Endothelial cell (in vitro differentiated cells): ENCODE data around the gene SEMA4D. TPM values are rescaled to one million over a fixed set of nuclear protein-coding genes. Genes with fewer than 3 reads are reported as not detected.

Experiments
- DNase-seq: peaks from one replicate; pipeline ENCODE4 v3.0.0; 2021; ENCODE audit warnings: low spot score
- H3K27ac Mint-ChIP-seq: one replicate; pipeline ENCODE4 v1.8.0; 2021; ENCODE audit warnings: mixed read lengths, inconsistent platforms; ENCODE audit not compliant: unreplicated experiment
- H3K27me3 Mint-ChIP-seq: one replicate; pipeline ENCODE4 v1.8.0; 2021; ENCODE audit warnings: mild to moderate bottlenecking, moderate library complexity, mixed read lengths, inconsistent platforms; ENCODE audit not compliant: unreplicated experiment
- H3K36me3 Mint-ChIP-seq: one replicate; pipeline ENCODE4 v1.8.0; 2021; ENCODE audit warnings: mild to moderate bottlenecking, low read depth, mixed read lengths, inconsistent platforms; ENCODE audit not compliant: unreplicated experiment
- H3K4me1 Mint-ChIP-seq: one replicate; pipeline ENCODE4 v1.8.0; 2021; ENCODE audit warnings: mild to moderate bottlenecking, mixed read lengths, inconsistent platforms; ENCODE audit not compliant: unreplicated experiment
- H3K4me3 Mint-ChIP-seq: one replicate; pipeline ENCODE4 v1.8.0; 2021; ENCODE audit warnings: mild to moderate bottlenecking, mixed read lengths, inconsistent platforms; ENCODE audit not compliant: unreplicated experiment
- H3K9me3 Mint-ChIP-seq: one replicate; pipeline ENCODE4 v1.8.0; 2021; ENCODE audit warnings: mixed read lengths, inconsistent platforms; ENCODE audit not compliant: unreplicated experiment
- CTCF ChIP-seq: fragments of 200-600 bp; sonication (generic); IDR thresholded peaks from one replicate; pipeline ENCODE4 v1.5.0; 2021; ENCODE audit warnings: antibody characterized with exemption; ENCODE audit not compliant: unreplicated experiment
- total RNA-seq: library from RNA; stranded (reverse); fragmentation: NEBNext Ultra II Directional; extraction: Animal tissue kit (Norgen Biotek cat#: 25700); gene quantifications from one replicate; pipeline ENCODE4 v1.2.1, GENCODE V29; 2021; ENCODE audit not compliant: unreplicated experiment

Gene SEMA4D
- total RNA-seq, 1 donor from 2014 or later = 14.8 TPM

DNA sequence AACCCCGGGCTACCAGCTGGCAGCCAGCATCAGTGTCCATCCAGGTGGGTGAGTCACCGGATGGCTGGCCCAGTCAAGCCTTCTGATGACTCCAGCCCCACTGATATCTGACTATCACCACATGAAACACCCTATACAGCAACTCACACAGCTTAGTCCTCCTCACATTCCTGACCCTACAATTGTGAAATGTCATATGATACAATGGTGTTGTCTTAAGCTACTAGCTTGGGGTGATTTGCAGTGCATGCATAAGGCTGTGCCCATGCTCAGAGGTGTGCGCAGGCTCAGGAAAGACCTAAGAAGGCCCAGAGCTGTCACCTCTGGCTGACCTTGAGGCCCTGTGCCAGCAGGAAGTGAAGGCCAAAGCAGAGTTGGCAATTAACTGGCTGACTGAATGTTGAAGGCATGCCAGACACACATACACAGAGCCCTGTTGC, 21.5 kb upstream of the SEMA4D start:
- H3K27me3 Mint-ChIP-seq = peaks cover under 1% of the 10 kb centered on the region
- no peak overlapping the region for H3K4me3 Mint-ChIP-seq
- no peaks in the 10 kb centered on the region for H3K9me3 Mint-ChIP-seq
- no peak for TF ChIP-seq CTCF
- no peak overlapping the region for H3K27ac Mint-ChIP-seq
- peaks cover 24% of the 10 kb centered on the region for H3K4me1 Mint-ChIP-seq
- H3K36me3 Mint-ChIP-seq = no peaks in the 10 kb centered on the region
- no peak for DNase-seq

DNA sequence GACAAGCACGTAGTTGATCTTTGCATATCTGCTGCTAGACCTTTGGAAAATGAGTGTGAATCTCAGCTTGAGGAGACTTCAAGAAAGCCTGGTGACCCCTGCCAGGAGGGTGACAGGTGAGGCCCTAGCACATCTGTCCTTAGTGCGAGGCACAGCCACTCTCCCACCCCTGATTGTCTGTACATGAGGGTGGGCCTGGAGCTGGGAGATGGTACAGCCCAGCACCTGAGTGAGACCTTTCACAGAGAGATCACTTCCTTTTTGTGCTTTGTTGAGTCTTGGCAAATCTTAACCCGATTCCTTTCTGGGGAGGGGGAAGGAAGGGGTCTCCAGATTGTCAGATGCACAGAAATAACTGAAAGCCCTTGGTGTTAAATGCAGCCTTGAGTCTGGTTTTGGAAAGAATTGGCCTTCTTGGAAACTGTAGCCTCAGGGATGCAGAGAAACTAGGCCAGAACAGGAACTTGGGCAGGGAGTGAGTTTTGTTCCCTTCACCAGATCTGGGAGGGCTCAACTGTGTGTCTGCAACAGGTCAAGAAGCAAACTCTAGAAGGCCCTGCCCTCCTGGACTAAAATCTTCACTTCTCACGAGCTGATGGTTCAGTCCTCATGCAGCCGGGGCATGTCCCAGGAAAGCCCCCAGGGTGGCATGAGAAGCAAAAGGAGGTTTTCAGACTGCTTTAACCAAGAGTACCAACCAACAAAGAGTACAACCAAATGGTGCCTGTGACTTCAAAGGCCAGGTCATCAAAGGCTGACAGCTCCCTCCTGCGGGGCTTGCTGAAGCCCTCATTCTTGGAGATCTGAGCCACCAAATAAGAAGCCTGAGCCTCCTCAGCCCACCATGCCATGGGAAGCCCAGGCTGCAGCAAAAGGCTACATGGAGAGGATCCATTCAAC, 20.8 kb upstream of the SEMA4D start:
- H3K4me1 Mint-ChIP-seq = peaks cover 17% of the 10 kb centered on the region
- H3K27me3 Mint-ChIP-seq = no peaks in the 10 kb centered on the region
- H3K36me3 Mint-ChIP-seq = no peaks in the 10 kb centered on the region
- no peak overlapping the region for H3K27ac Mint-ChIP-seq
- H3K4me3 Mint-ChIP-seq = no peak overlapping the region
- no peaks in the 10 kb centered on the region for H3K9me3 Mint-ChIP-seq
- TF ChIP-seq CTCF = no peak
- DNase-seq = no peak

GRCh38 chr9:89515416-89515815, 17.5 kb upstream of the SEMA4D start:
- no peak for DNase-seq
- Mint-ChIP-seq H3K4me3 (no peak overlapping the region), H3K36me3 (no peaks in the 10 kb centered on the region), H3K27me3 (no peaks in the 10 kb centered on the region), H3K4me1 (no peaks in the 10 kb centered on the region), H3K9me3 (no peaks in the 10 kb centered on the region), H3K27ac (no peak overlapping the region)
- no peak for TF ChIP-seq CTCF

GRCh38 chr9:89514956-89515355, 17.0 kb upstream of the SEMA4D start:
- Mint-ChIP-seq H3K4me3 (no peak overlapping the region), H3K36me3 (no peaks in the 10 kb centered on the region), H3K27ac (no peak overlapping the region), H3K4me1 (no peaks in the 10 kb centered on the region), H3K9me3 (no peaks in the 10 kb centered on the region), H3K27me3 (no peaks in the 10 kb centered on the region)
- TF ChIP-seq CTCF = no peak
- DNase-seq = no peak

DNA sequence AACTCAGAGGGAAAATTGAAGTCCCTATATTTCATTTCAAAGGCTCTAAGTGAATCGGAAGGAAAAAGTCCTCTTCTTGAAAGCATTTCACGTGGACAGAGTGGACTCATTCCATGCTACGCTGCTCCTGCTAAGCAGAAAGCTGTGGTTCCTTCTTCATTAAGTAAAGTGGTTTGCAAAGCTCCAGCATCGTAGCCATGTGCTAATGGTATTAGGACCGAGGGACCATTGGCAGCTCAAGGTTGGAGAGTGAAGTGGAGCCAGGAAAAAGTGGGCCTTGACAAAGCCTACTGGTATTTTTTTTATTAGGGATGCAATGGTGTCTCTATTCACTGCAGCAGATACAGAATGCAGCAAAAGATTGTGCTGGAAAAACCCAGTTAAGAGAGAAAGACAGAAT, 16.4 kb upstream of the SEMA4D start:
- H3K9me3 Mint-ChIP-seq = no peaks in the 10 kb centered on the region
- no peak for DNase-seq
- H3K27me3 Mint-ChIP-seq = no peaks in the 10 kb centered on the region

More for the DNA sequence above, 16.4 kb upstream of the SEMA4D start:
- Mint-ChIP-seq H3K4me3 (no peak overlapping the region), H3K36me3 (no peaks in the 10 kb centered on the region), H3K4me1 (no peaks in the 10 kb centered on the region), H3K27ac (no peak overlapping the region)
- no peak for TF ChIP-seq CTCF
